Hair follicle dermal papilla cell (primary cell): Measurements from ENCODE around the gene CENPE. TPM values are rescaled to one million over a fixed set of nuclear protein-coding genes. Genes with fewer than 3 reads are reported as not detected.

ENCODE experiments used
- total RNA-seq: library from RNA; depleted of rRNA; stranded (reverse); fragments of >200 nt; gene quantifications from 2 replicates; pipeline ENCODE4 v1.2.3, GENCODE V29; 2012

CENPE gene, protein sequence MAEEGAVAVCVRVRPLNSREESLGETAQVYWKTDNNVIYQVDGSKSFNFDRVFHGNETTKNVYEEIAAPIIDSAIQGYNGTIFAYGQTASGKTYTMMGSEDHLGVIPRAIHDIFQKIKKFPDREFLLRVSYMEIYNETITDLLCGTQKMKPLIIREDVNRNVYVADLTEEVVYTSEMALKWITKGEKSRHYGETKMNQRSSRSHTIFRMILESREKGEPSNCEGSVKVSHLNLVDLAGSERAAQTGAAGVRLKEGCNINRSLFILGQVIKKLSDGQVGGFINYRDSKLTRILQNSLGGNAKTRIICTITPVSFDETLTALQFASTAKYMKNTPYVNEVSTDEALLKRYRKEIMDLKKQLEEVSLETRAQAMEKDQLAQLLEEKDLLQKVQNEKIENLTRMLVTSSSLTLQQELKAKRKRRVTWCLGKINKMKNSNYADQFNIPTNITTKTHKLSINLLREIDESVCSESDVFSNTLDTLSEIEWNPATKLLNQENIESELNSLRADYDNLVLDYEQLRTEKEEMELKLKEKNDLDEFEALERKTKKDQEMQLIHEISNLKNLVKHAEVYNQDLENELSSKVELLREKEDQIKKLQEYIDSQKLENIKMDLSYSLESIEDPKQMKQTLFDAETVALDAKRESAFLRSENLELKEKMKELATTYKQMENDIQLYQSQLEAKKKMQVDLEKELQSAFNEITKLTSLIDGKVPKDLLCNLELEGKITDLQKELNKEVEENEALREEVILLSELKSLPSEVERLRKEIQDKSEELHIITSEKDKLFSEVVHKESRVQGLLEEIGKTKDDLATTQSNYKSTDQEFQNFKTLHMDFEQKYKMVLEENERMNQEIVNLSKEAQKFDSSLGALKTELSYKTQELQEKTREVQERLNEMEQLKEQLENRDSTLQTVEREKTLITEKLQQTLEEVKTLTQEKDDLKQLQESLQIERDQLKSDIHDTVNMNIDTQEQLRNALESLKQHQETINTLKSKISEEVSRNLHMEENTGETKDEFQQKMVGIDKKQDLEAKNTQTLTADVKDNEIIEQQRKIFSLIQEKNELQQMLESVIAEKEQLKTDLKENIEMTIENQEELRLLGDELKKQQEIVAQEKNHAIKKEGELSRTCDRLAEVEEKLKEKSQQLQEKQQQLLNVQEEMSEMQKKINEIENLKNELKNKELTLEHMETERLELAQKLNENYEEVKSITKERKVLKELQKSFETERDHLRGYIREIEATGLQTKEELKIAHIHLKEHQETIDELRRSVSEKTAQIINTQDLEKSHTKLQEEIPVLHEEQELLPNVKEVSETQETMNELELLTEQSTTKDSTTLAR (N-terminal part only)
- total RNA-seq: 2.3 and 2.4 TPM in 2 replicates

DNA sequence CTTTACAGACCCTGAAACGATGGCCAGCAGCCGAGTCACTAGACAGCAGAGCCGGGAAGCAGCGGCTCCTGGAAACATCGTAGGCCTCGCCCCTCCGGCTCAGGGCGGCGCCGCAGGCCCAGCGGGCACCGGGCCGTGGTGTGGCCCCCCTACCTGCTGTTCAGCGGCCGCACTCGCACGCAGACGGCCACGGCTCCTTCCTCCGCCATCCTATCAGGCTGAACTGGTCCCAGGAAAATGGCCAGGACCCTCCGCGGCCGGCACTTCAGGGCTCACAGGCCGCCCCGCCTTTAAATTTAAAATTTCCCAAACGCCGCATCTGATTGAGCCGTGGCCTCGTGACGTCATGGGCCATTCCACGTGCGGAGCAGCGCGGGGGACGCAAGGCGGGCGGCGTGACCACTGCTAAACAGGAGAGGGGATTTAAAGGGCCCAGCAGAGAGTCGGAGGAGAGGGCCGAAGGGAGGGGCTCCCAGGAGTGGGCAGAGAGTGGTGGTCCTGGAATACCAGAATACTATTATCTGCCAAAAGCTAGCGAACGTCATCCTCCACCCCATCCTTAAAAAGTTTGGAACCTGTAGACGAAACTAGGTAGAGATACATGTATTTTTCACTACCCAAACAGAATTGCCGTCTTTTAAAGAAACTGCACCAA, at the start of gene CENPE:
CENPE (minus strand) TSS at position 233 of the 655 bp plus-strand sequence; CDS start at position 209, 24 bp downstream.

DNA sequence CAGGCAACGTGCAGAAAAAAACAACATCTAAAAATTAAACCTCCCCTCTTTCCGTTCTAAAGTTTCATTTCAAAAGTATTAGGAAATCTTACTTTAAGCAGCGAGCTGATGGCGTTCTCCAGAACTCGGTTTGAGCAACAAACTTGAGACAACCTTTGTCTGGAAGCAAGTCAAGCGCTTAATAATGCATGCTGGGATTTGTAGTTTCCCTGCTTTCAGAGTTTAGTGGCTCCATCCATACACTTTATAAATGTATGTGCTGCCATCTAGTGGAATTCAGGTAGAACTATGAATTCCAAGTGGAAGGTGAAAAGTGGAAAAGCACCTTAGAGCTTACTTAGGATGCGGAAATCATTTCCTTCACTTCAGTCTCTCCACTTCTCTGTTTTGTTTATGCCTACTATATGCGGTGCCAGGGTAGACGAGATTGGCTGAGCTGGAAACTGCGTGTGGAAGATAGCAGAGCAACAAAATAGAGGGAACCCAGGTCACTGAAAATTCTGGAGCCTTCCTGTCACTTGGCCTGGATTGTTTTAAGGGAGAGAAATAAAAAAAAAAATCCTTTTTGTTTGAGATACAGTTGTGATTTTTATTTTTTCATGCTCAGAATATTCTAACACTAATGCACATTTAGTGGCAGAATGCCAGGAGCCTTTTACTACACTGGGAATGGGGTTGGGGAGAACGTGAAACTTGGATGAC, 98.3 kb downstream of the CENPE start, which contains the start of gene BDH2:
BDH2 (minus strand) TSS at position 144 of the 702 bp plus-strand sequence. CDS start 3,580 bp downstream, outside the sequence.

DNA sequence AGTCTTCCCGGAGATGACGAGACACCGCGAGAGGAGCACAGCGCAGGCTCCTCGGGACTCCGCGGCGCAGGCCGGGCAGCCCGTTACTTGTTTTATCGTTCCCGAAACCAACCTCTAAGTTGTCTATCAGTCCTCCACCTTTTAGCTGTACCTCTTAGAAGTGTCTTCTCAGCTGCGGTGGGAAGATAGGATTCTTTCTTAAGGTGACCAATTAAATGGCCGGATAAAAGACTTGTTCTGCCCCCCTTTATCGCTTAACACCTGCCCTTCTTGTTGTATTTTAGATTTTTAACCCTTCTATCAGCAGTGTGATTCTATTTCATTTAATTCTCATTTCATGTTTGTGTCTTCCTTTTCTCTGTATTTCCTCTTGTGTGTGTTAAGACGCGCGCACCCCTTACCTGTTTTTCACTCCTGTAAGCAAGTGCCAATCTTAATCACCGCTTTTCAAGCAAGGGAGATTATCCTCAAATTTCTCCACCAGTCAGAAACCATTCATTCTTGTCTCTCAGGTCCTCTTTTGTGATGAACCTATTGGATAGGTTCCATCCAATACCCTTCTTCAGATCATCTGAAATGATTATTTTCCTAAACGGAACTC, 121.3 kb downstream of the CENPE start, which contains the start of gene SLC9B2:
SLC9B2 (minus strand) TSS at position 15 of the 601 bp plus-strand sequence. CDS start 9,211 bp downstream, outside the sequence.

Other genes starting within 250 kb of the CENPE start
- gene SLC9B1, start 178.6 kb downstream of the CENPE start, total RNA-seq: 0.61 and 1.8 TPM in 2 replicates
- gene SLC9B2, start 121.6 kb downstream of the CENPE start, total RNA-seq: 20.4 and 24.7 TPM in 2 replicates
- 40.2 and 41.5 TPM in 2 replicates for gene BDH2, start 98.5 kb downstream of the CENPE start, total RNA-seq